HepG2 (cell line): Measurements from ENCODE around the gene FUBP3. TPM values are rescaled to one million over a fixed set of nuclear protein-coding genes. Genes with fewer than 3 reads are reported as not detected.

Experiments used
- CCAR2 ChIP-seq: fragments of 200-400 bp; formaldehyde crosslinking; optimal IDR thresholded peaks from 2 replicates; pipeline ENCODE3; 2018; ENCODE audit warnings: low read depth, mild to moderate bottlenecking, low read length, moderate library complexity
- ETV5 ChIP-seq: IDR thresholded peaks from 2 replicates; pipeline ENCODE4 v1.6.1; 2018; ENCODE audit warnings: missing biosample characterization, missing genetic modification reagents, inconsistent platforms, borderline replicate concordance
- GATAD2A ChIP-seq: IDR thresholded peaks from 2 replicates; pipeline ENCODE4 v1.6.1; 2016
- GLI4 ChIP-seq: sonication (generic); formaldehyde crosslinking; IDR thresholded peaks from 2 replicates; pipeline ENCODE4 v1.5.1; 2020; ENCODE audit warnings: missing genetic modification reagents, mild to moderate bottlenecking, moderate library complexity, borderline replicate concordance
- HOXA3 ChIP-seq: sonication (generic); formaldehyde crosslinking; IDR thresholded peaks from 2 replicates; pipeline ENCODE4 v1.5.0; 2020; ENCODE audit warnings: missing genetic modification reagents
- MIXL1 ChIP-seq: IDR thresholded peaks from 2 replicates; pipeline ENCODE4 v1.6.1; 2016
- NRL ChIP-seq: sonication (generic); formaldehyde crosslinking; IDR thresholded peaks from 2 replicates; pipeline ENCODE4 v1.5.0; 2020; ENCODE audit warnings: missing genetic modification reagents, mild to moderate bottlenecking, moderate library complexity, borderline replicate concordance
- SALL2 ChIP-seq: sonication (generic); formaldehyde crosslinking; IDR thresholded peaks from 2 replicates; pipeline ENCODE4 v1.8.1; 2023; ENCODE audit warnings: mild to moderate bottlenecking, missing genetic modification reagents, inconsistent platforms
- SRSF4 ChIP-seq: fragments of 200-400 bp; formaldehyde crosslinking; IDR thresholded peaks from one replicate; pipeline ENCODE4 v1.6.1; 2018; ENCODE audit warnings: mild to moderate bottlenecking, low read depth, low read length, moderate library complexity; ENCODE audit not compliant: poor library complexity, severe bottlenecking
- STAT5B ChIP-seq: sonication (generic); formaldehyde crosslinking; IDR thresholded peaks from 2 replicates; pipeline ENCODE4 v1.4.0; 2020; ENCODE audit warnings: missing genetic modification reagents
- ZNF232 ChIP-seq: sonication (generic); formaldehyde crosslinking; IDR thresholded peaks from 2 replicates; pipeline ENCODE4 v1.4.0; 2020; ENCODE audit warnings: missing genetic modification reagents, borderline replicate concordance
- ZNF329 ChIP-seq: sonication (generic); formaldehyde crosslinking; IDR thresholded peaks from 2 replicates; pipeline ENCODE4 v1.9.0; 2021; ENCODE audit warnings: low read depth, mild to moderate bottlenecking, missing genetic modification reagents
- ZNF484 ChIP-seq: sonication (generic); formaldehyde crosslinking; IDR thresholded peaks from 2 replicates; pipeline ENCODE4 v1.5.1; 2020; ENCODE audit warnings: mild to moderate bottlenecking, low read depth, missing genetic modification reagents, borderline replicate concordance
- ZNF510 ChIP-seq: sonication (generic); formaldehyde crosslinking; IDR thresholded peaks from 2 replicates; pipeline ENCODE4 v1.4.0; 2020; ENCODE audit warnings: low read depth, mild to moderate bottlenecking, missing genetic modification reagents
- ZNF761 ChIP-seq: sonication (generic); formaldehyde crosslinking; conservative IDR thresholded peaks from 2 replicates; pipeline ENCODE4 v1.4.0; 2020; ENCODE audit warnings: mild to moderate bottlenecking, missing genetic modification reagents
- ZNF766 ChIP-seq: sonication (generic); formaldehyde crosslinking; IDR thresholded peaks from 2 replicates; pipeline ENCODE4 v1.5.0; 2020; ENCODE audit warnings: missing genetic modification reagents, borderline replicate concordance
- polyA plus RNA-seq, 8 experiments: library from polyadenylated mRNA; depleted of rRNA in 3 of 8; stranded (reverse) in 7 of 8; unstranded in 1 of 8; fragments of >200 nt; fragmentation: Illumina TruSeq in 4 of 8; extraction: Trizol in 4 of 8; gene quantifications; 2 replicates each; pipeline versions ENCODE4 v1.2.1 to v1.2.3, GENCODE V29; 2011 to 2016; ENCODE audit warnings: low read depth in 4 of 8, missing spikeins in 1 of 8, mixed read lengths in 1 of 8; ENCODE audit not compliant: insufficient read depth in 1 of 8
- total RNA-seq, 5 experiments: library from RNA; depleted of rRNA; stranded (reverse); fragments of >200 nt; fragmentation: Illumina TruSeq; extraction: Trizol; gene quantifications; 2 replicates each; pipeline ENCODE4 v1.2.3, GENCODE V29; 2016; ENCODE audit warnings: low read depth in 1 of 5
- TF ChIP-seq, protein P1 (sequence below): IDR thresholded peaks from 2 replicates; pipeline ENCODE4 v1.6.1; 2016; ENCODE audit warnings: low read depth, missing genetic modification reagents, missing compliant biosample characterization
- TF ChIP-seq, protein P2 (sequence below): sonication (generic); formaldehyde crosslinking; IDR thresholded peaks from 2 replicates; pipeline ENCODE4 v1.4.0; 2020; ENCODE audit warnings: missing genetic modification reagents
- TF ChIP-seq, protein P3 (sequence below): sonication (generic); formaldehyde crosslinking; IDR thresholded peaks from 2 replicates; pipeline ENCODE4 v1.4.0; 2020; ENCODE audit warnings: missing genetic modification reagents, borderline replicate concordance

Gene FUBP3
- total and polyA plus RNA-seq, 2 of the 13 experiments (the other 11 are each of a cell fraction or from before 2014, with no cell fraction given), result 28.7 to 40.0 TPM

DNA sequence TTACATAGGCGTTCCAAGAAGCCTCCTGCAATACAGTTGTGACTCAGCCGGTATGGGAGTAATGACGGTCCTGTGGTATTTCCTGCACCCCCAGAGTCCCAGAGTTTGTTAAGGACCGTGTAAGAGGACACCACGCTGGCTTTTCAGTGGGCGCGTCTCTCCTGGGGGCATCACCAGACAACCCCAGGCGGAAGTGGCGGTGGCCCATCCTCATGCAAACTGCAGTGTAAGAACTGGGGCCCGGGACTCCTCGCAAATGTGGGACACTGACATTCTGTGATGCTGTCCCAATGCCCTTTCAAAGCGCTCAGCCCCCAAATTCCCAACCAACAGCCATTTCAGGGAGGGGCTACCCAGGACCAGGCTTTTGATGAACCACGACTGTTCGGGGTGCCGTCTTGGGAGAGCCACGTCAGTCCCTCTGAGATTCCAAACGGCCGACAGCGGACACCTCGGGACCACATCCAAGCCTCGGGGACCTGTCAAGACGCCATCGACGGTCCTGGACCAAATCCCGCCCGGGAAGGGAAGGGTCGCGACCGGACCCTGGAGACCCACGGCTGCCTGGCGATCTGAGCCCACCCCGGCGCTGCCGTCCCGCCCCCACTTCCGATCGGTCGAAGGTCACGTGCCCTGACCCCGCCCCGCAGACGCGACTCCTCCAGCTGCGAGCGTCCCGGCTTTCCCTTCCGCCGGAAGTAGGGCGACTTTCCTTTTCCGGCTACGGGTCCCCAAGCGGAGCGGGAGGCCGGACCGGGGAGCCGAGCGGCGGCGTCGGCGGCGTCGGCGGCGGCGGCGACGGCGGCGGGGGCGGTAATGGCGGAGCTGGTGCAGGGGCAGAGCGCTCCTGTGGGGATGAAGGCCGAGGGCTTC lies at the start of gene FUBP3 (continued):
- TF ChIP-seq, protein P1, sequence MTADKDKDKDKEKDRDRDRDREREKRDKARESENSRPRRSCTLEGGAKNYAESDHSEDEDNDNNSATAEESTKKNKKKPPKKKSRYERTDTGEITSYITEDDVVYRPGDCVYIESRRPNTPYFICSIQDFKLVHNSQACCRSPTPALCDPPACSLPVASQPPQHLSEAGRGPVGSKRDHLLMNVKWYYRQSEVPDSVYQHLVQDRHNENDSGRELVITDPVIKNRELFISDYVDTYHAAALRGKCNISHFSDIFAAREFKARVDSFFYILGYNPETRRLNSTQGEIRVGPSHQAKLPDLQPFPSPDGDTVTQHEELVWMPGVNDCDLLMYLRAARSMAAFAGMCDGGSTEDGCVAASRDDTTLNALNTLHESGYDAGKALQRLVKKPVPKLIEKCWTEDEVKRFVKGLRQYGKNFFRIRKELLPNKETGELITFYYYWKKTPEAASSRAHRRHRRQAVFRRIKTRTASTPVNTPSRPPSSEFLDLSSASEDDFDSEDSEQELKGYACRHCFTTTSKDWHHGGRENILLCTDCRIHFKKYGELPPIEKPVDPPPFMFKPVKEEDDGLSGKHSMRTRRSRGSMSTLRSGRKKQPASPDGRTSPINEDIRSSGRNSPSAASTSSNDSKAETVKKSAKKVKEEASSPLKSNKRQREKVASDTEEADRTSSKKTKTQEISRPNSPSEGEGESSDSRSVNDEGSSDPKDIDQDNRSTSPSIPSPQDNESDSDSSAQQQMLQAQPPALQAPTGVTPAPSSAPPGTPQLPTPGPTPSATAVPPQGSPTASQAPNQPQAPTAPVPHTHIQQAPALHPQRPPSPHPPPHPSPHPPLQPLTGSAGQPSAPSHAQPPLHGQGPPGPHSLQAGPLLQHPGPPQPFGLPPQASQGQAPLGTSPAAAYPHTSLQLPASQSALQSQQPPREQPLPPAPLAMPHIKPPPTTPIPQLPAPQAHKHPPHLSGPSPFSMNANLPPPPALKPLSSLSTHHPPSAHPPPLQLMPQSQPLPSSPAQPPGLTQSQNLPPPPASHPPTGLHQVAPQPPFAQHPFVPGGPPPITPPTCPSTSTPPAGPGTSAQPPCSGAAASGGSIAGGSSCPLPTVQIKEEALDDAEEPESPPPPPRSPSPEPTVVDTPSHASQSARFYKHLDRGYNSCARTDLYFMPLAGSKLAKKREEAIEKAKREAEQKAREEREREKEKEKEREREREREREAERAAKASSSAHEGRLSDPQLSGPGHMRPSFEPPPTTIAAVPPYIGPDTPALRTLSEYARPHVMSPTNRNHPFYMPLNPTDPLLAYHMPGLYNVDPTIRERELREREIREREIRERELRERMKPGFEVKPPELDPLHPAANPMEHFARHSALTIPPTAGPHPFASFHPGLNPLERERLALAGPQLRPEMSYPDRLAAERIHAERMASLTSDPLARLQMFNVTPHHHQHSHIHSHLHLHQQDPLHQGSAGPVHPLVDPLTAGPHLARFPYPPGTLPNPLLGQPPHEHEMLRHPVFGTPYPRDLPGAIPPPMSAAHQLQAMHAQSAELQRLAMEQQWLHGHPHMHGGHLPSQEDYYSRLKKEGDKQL (CRISPR knock-in tag), result no peak
- TF ChIP-seq HOXA3 (CRISPR knock-in tag) (peak; percentile 70; the same call in 1 of the 2 replicates), STAT5B (no peak), SRSF4 (no peak), SALL2 (CRISPR knock-in tag) (peak; percentile 48; the same call in 1 of the 2 replicates), NRL (CRISPR knock-in tag) (peak; percentile 69; the same call in 1 of the 2 replicates), ZNF329 (CRISPR knock-in tag) (peak; percentile 75; the same call in 1 of the 2 replicates), ETV5 (CRISPR knock-in tag) (peak; percentile 87), GATAD2A (CRISPR knock-in tag) (0 out of 2 replicates have a peak, but pooled peaks have one; percentile 10), ZNF766 (no peak), CCAR2 (no peak), MIXL1 (0 out of 2 replicates have a peak, but pooled peaks have one; percentile 31), ZNF484 (no peak), GLI4 (CRISPR knock-in tag) (no peak), ZNF761 (CRISPR knock-in tag) (0 out of 2 replicates have a peak, but pooled peaks have one; percentile 50), ZNF232 (no peak), ZNF510 (CRISPR knock-in tag) (peak; percentile 64; the same call in 1 of the 2 replicates)
- TF ChIP-seq, protein P2, sequence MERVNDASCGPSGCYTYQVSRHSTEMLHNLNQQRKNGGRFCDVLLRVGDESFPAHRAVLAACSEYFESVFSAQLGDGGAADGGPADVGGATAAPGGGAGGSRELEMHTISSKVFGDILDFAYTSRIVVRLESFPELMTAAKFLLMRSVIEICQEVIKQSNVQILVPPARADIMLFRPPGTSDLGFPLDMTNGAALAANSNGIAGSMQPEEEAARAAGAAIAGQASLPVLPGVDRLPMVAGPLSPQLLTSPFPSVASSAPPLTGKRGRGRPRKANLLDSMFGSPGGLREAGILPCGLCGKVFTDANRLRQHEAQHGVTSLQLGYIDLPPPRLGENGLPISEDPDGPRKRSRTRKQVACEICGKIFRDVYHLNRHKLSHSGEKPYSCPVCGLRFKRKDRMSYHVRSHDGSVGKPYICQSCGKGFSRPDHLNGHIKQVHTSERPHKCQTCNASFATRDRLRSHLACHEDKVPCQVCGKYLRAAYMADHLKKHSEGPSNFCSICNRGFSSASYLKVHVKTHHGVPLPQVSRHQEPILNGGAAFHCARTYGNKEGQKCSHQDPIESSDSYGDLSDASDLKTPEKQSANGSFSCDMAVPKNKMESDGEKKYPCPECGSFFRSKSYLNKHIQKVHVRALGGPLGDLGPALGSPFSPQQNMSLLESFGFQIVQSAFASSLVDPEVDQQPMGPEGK (CRISPR knock-in tag), result peak; percentile 76
- TF ChIP-seq, protein P3, sequence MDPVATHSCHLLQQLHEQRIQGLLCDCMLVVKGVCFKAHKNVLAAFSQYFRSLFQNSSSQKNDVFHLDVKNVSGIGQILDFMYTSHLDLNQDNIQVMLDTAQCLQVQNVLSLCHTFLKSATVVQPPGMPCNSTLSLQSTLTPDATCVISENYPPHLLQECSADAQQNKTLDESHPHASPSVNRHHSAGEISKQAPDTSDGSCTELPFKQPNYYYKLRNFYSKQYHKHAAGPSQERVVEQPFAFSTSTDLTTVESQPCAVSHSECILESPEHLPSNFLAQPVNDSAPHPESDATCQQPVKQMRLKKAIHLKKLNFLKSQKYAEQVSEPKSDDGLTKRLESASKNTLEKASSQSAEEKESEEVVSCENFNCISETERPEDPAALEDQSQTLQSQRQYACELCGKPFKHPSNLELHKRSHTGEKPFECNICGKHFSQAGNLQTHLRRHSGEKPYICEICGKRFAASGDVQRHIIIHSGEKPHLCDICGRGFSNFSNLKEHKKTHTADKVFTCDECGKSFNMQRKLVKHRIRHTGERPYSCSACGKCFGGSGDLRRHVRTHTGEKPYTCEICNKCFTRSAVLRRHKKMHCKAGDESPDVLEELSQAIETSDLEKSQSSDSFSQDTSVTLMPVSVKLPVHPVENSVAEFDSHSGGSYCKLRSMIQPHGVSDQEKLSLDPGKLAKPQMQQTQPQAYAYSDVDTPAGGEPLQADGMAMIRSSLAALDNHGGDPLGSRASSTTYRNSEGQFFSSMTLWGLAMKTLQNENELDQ (CRISPR knock-in tag), result no peak
